ENCODE results near the gene CAMK2N2. TPM values are rescaled to one million over a fixed set of nuclear protein-coding genes. Genes with fewer than 3 reads are reported as not detected.
"Not testable (repeated sequence)": the region's sequence is repeated elsewhere in the genome, so short reads cannot be mapped to it uniquely, and the experiment has no call there.

The CAMK2N2 gene
- total RNA-seq, 2 experiments from 2014 or later: 0.36 to 0.69 TPM

DNA sequence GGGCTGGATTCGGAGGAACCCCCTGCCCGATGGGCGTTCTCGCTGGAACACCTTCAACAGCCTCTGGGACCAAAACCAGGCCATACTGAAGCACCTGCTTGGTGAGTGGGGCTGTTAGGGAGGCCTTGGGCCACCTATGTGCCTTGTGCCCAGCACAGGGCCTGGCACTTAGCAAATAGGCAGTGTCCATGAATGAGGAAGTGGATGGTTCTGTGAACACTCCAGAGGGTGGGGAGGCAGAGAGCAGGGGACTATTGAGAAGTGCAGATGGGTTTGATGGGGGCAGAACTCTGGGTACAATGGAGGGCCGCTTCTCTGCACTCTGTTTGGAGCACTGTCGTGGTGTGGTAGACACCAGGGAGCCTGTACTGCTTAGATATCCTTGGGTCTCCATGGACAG, 16.0 kb upstream of the CAMK2N2 start:
- ChIA-PET POLR2A (no interaction called here), CTCF (no interaction called here)

DNA sequence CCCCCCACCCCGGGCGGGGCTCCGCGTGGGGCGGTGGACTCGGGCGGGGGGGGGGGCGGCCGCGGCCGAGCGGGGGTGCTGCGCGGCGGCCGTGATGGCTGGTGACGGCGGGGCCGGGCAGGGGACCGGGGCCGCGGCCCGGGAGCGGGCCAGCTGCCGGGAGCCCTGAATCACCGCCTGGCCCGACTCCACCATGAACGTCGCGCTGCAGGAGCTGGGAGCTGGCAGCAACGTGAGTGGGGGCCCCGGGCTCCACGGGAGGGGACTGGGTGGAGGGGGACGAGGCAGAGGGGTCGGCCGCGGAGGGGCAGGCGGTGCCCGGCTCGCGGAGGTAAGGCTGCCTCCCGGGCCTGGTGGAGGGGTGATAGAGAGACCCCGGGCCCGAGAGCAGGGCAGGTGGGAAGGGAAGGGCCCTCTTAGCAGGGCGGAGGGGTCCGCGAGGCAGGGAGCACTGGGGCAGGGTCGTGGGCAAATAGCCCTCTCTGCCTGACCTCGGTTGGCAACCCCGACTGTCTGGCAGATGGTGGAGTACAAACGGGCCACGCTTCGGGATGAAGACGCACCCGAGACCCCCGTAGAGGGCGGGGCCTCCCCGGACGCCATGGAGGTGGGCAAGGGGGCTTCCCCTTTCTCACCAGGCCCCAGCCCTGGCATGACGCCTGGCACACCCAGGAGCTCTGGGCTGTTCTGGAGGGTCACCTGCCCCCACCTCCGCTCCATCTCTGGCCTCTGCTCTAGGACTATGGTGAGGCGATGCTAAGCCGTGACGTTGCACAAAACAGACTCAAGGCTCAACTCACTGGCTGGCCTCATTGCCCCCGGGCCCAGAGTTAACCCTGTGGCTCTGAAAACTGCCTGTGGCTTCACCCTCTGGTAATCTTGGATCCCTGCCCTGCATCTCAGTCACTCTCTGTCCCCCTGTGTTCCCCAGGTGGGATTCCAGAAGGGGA, 14.9 kb upstream of the CAMK2N2 start, which contains the start of gene ECE2:
Gene ECE2 (plus strand): TSS at position 62 of the 950 bp plus-strand sequence. CDS start 132 bp downstream, at position 194.
- POLR2A ChIA-PET: no interaction called here
- CTCF ChIA-PET: no interaction called here

DNA sequence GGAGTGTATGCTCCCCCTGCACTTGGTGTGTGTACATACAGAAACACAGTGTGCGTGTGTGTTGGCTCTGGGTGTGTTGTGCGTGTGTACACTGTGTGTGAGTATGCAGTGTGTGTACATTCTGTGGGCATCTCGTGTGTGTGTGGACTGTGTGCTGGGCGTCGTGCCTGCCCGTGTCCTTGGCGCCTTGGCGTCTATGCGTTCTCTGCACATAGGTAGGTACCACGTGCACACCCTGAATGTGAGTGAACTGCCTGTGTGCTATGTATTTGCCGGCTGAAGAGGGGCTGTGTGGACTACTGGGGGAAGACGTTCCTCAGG, 14.0 kb upstream of the CAMK2N2 start:
- ChIA-PET POLR2A (no interaction called here), CTCF (no interaction called here)

DNA sequence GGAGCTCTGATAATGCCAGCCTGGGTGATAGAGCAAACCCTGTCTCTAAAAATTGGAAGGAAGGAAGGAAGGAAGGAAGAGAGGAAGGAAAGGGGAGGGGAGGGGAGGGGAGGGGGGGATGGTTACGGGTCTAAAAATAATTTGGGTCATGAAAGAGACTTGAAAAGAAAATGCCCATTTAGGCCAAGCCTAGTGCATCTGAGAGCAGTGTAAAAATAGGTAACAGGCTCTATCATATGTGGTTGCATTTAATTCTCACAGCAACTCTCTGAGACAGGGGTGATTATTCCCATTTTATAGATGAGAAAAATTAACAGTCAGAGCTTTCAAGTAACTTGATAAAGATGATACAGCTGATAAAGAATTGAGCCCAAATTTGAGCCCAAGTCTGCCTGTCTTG, 10.9 kb upstream of the CAMK2N2 start:
- CTCF ChIA-PET: no interaction called here
- POLR2A ChIA-PET: no interaction called here

DNA sequence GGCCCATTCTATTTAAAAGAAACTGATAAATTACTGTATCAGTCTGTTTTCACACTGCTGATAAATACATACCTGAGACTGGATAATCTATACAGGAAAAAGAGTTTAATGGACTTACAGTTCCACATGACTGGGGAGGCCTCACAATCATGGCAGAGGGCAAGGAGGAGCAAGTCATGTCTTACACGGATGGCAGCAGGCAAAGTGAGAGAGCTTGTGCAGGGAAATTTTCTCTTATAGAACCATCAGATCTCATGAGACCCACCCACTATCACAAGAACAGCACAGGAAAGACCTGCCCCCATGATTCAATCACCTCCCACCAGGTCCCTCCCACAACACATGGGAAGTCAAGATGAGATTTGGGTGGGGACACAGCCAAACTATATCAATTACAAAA, 5.9 kb upstream of the CAMK2N2 start:
- POLR2A ChIA-PET: not testable (repeated sequence)
- CTCF ChIA-PET: interaction anchor here (1.0 kb wide), 1 partner anchor 20 kb away, joined by 3 read pairs; no protein-coding TSS in a partner anchor

DNA sequence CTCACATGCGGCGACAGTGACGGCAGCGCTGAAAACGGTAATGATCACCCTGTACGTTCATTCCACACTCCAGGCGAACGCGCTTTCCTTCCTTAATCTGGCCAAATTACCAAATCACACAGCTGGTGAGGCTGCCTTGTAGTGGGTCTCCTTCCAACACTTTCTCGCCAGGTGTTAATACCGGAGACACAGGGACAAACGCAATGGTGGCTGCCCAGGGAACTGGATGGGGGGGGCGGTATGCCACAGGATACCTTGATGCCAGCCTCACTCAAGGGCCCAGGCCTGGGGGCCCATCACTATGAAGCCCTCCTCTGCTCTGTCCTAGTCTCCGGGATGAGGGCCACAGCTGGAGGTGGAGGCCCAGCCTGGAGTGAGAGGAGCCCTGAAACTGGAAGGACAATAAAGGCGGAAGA, 1.4 kb upstream of the CAMK2N2 start:
- ChIA-PET POLR2A (interaction anchor here (0.6 kb wide), 1 partner anchor 710 kb away, joined by 7 read pairs; no protein-coding TSS in a partner anchor), CTCF (interaction anchor here (0.6 to 1.2 kb wide), 4 partner anchors 13 to 765 kb away, joined by 3 to 8 read pairs (median 4); partner anchors contain the start of gene EEF1AKMT4)

DNA sequence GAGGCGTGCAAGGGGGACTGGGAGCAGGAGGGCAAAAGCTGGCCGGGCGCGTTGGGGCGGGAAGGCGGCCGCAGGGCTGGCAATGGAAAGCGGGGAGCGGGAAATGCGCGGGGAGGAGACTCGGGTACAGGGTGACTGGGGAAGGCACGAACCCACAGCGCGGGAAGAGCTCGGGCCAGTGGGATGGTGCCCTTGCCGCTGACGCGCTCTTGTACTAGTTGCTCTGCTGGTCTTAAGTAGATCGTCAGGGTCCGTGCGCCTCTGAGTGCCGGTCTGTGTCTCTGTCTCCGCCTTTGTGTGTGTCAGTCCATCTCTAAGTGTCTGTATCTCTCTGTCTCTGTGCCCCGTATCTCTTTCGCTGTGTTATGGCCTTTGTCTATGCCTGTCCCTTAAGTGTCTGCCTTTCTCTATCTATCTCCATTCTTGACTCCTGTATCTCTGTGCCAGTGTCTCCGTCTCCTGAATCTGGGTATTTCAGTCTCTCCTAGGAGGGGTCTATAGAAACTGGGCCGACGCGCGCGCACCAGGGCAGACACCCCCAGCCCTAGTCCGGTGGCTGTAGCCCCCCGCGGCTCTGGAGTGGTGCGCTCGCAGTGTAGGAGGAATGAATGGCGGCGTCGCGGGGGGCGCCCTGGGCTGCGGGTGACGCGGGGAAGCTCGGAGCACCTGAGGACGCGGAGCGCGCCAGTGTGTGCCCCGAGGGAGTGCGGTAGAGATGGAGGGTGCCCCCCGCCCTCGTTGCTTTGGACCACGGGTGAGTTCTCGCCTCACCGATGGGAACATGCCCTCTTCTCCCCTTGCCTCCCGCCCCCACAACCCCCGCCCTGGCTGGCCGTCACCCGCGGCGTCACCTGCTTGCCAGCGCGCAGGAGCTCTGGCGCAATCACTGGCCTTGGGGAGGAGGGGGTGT, 756 bp upstream of the CAMK2N2 start:
- POLR2A ChIA-PET: interaction anchor here (0.8 to 1.0 kb wide), 2 partner anchors 12 to 377 kb away, joined by 3 read pairs; partner anchors contain the start of genes EEF1AKMT4 and PARL
- CTCF ChIA-PET: interaction anchor here (0.6 to 1.2 kb wide), 3 partner anchors 12 to 765 kb away, joined by 3 to 8 read pairs (median 4); partner anchors contain the start of gene EEF1AKMT4

DNA sequence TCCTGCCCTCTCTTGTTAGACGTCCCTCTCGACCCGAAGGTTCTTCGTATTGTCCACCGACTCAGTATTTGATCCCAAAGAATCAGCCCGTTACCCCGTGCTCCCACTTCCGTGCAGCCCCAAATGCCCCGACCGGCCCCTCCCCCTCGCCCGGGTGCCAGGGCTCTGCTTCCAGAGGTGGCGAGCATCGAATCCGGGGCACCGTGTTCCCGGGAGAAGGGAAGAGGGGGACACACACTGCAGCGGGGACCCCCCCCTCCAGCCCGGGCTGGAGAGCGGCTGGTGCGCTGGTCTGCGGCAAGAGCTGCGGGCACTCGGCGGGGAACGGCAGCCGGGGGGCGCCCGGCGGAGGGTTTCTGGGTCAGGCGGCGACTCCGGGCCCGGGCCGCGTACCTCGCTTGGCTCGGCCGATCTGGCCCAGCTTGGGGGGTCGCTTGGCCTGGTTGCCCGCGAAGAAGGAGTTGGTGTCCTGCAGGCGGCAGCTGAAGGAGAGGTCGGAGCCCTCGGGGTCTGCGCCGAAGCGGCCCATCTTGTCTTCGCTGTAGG, 556 bp downstream of the CAMK2N2 start:
- POLR2A ChIA-PET: interaction anchor here (0.6 to 1.7 kb wide), 3 partner anchors 21 to 376 kb away, joined by 3 to 5 read pairs (median 3); partner anchors contain the start of gene PARL
- CTCF ChIA-PET: interaction anchor here (1.5 kb wide), 1 partner anchor 11 kb away, joined by 6 read pairs; the partner anchor contains the start of gene EEF1AKMT4

DNA sequence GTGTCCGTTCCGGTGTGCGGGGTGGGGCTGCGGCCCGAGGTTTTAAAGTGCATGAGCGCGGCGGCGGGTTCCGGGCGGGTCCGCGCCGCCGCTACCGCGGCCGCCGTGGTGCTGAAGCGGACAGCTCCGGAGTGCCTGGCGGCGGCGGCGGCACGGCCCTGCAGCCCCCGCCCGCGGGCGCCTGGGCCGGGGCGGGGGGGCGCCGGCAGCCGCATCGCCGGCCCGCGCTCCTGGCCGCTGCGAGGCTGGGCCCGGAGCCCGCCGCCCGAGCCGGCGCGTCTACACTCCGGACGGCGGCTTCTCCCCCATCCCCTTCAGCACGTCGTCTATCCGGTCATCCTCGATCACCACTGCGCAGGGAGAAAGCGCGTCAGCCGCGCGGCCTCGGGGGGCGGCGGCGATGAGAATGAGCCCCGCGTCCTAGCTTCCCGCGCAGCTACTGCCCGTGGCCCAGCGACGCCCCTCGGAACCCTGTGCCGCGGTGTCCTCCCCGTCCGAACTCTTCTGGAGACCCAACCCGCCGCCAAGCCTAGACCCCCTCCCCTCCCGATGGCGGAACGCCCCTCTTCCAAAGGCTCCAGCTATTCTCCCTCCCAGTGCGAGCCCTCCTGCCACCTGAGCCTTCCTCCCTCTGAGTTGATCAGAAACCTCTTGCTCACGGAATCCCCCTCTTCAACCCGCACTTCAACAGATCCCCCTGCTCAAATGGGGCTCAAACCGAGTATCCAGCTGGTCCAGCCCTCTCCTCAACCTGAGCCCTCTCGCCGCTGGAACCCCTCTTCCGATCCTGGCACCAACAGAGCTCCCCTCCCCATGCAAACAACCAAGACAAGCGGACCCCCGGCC, 1.3 kb downstream of the CAMK2N2 start:
- ChIA-PET CTCF (interaction anchor here (1.5 kb wide), 1 partner anchor 10 kb away, joined by 6 read pairs; the partner anchor contains the start of gene EEF1AKMT4), POLR2A (interaction anchor here (1.7 kb wide), 1 partner anchor 20 kb away, joined by 5 read pairs; no protein-coding TSS in a partner anchor)

DNA sequence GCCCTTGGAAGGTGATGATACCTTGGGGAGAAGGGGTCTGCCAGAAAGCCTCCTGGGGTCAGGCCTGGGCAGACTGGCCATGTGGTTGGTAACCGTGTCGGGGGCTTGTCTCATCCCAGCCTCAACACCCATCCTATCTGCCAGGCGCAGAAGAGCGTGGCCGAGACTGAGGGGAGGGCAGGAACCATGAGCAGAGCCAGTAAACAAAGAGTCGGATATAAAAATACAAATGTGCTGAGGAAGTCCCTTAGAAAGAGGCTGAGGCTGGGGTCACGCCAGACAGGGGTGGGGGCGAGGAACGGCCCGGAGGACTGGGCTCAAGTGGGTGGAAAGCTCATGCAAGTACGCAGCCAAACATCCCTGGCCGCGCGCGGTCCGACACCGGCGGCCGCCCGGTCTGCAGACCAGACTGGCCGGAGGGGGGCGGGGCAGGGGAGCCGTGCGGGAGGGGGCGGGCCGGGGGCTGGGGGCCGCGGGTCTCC, 1.9 kb downstream of the CAMK2N2 start:
- ChIA-PET POLR2A (interaction anchor here (1.7 kb wide), 1 partner anchor 19 kb away, joined by 5 read pairs; no protein-coding TSS in a partner anchor), CTCF (interaction anchor here (1.5 kb wide), 1 partner anchor 10 kb away, joined by 6 read pairs; the partner anchor contains the start of gene EEF1AKMT4)

DNA sequence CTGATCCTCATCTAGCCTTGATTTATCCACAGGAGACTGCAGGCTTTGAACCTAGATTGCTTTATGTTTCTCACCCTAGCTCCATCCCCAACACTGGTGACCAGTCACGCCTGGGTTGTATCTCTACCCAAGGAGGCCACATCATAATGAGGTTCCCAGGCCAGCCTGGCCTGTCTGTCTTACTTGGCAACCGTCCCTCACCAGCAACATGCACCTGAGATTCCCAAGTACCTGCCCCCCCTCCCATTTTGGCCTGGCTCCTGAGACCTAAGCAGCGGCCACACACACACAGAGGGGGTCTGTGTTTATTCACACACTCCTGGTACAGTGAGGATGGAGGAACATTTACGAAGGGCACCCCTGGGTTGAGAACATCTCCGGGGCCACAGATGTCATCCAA, 2.4 kb downstream of the CAMK2N2 start:
- CTCF ChIA-PET: interaction anchor here (0.8 kb wide), 1 partner anchor 9 kb away, joined by 3 read pairs; no protein-coding TSS in a partner anchor

DNA sequence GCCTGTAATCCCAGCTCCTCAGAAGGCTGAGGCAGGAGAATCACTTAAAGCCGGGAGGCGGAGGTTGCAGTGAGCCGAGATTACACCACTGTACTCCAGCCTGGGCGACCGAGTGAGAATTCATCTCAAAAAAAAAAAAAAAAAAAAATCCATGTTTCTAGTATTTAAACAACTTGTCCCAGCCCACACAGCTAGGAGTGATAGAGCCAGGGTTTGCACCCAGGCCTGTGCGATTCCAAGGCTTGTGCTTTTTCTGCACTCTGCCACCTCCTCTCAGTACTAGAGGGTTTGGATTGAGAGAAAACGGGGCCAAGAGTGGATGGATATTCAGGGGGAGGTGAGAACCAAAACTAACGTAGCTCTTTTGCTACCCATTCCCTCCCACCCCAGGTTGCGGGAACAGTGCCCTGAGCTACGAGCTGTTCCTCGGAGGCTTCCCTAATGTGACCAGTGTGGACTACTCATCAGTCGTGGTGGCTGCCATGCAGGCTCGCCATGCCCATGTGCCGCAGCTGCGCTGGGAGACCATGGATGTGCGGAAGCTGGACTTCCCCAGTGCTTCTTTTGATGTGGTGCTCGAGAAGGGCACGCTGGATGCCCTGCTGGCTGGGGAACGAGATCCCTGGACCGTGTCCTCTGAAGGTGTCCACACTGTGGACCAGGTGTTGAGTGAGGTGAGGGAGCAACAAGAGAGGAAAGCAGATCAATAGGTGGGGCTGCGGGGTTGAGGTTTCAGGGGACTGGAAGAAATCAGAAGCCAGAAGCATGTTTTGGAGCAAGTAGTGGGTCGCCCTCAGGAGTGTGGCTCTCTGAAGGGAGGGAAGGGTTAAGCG, 4.1 kb downstream of the CAMK2N2 start:
- ChIA-PET POLR2A (no interaction called here), CTCF (interaction anchor here (1.3 kb wide), 1 partner anchor 18 kb away, joined by 3 read pairs; no protein-coding TSS in a partner anchor)

More for the DNA sequence above, 2.4 kb downstream of the CAMK2N2 start:
- POLR2A ChIA-PET: interaction anchor here (0.5 kb wide), 1 partner anchor 61 kb away, joined by 9 read pairs; no protein-coding TSS in a partner anchor

DNA sequence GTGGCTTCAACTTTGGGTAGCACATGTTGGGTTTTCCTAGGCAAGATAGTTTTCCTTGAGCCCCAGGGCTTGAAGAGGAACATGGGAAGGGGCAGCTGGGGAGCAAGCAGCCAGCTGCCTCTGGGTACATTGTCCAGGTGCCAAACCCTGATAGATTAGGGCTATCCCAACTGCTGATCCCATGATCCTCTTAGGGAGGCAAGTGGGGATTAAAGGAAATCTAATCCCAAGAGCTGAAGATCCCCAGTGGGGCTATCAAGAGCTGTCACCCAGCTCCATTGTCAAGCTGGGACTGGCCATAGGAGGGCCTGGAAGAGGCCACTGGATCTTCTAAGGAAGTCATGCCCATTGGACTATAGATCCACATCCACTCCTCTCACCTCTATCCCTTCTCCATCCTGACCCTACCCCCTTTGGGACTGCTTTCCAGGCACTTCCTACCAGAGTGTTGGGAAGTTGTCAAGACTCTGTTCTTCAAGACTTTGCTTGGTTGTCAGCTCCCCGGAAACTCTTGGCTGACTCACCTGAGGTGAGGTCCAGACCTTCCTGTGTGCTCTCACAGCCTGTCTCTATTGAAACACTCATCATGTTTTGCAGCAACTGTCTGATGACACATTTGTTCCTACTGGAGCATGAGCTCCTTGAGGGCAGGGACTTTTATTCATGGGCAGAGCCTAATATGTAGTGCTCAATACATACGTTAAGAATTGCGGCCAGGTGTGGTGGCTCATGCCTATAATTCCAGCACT, 5.9 kb downstream of the CAMK2N2 start:
- CTCF ChIA-PET: interaction anchor here (0.8 to 1.3 kb wide), 2 partner anchors 27 to 39 kb away, joined by 4 read pairs; no protein-coding TSS in a partner anchor
- POLR2A ChIA-PET: no interaction called here

DNA sequence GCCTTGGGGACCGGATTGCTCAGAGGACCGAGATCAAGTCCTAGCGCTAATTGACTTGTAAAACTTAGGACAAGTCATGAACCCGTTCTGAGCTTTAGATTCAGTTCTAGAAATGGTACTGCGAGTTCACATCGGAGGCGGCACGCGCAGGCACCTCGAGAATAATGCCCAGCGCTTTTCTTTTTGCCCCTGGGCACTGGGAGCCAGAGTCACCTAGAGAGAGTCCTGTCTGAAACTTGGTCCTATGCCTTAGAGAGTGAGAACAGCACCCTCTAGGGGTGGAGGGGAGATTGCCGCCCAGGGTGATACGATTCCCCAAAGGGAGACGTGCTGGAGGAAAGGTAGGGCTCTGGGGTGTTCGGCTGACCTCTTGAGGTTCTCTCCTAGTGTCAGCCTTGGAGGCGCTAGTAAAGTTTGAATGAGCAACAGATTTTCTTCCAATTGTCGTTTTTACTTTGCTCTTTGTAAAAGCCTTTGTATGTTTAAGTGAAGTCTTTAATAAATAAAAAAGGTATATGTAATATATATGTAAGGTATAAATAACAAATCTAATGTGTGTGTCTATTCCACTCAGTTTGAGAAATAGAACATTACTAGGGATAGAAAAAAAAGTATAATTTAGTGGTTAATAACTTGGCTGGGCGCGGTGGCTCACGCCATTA, 11.1 kb downstream of the CAMK2N2 start:
- POLR2A ChIA-PET: interaction anchor here (0.9 to 1.2 kb wide), 2 partner anchors 12 to 22 kb away, joined by 3 read pairs; no protein-coding TSS in a partner anchor

DNA sequence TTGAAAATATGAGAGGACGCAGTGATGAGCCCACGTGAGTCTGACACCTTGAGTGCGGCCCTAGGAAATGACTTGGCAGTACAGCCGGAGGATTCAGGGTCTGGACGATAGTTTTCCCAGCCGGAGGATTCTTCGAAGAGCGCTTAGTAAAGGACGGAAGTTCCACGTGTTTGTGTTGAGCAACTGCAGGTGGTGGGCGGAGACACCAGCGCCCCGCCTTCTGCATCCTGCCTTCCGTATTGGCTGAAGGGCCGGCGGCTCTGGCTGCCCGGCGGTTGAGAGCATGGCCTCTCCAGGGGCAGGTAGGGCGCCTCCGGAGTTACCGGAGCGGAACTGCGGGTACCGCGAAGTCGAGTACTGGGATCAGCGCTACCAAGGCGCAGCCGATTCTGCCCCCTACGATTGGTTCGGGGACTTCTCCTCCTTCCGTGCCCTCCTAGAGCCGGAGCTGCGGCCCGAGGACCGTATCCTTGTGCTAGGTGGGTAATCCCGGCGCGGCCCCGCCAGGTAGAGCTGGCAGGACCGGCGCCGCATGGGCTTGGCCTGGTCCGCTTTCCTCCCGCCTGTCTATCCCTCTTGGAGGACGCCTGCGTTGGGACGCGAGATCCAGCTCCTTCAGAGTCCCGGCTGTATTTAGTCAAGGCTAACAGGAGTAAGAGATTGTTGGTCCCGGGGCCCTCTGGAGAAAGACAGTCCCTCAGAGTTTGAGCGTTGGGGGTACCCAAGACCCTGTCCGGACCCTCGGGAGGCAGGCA, 11.8 kb downstream of the CAMK2N2 start, which contains the start of gene EEF1AKMT4:
Gene EEF1AKMT4 (plus strand): TSS at position 261 of the 755 bp plus-strand sequence. CDS start 23 bp downstream, at position 284.
- CTCF ChIA-PET: interaction anchor here (0.6 to 2.3 kb wide), 19 partner anchors 9 to 1059 kb away, joined by 3 to 29 read pairs (median 4); partner anchors contain the start of genes ABCC5, ABCF3 and EIF2B5
- POLR2A ChIA-PET: interaction anchor here (0.5 to 1.2 kb wide), 3 partner anchors 12 to 26 kb away, joined by 3 to 6 read pairs (median 3); no protein-coding TSS in a partner anchor

More for the DNA sequence above, 11.1 kb downstream of the CAMK2N2 start:
- CTCF ChIA-PET: interaction anchor here (0.6 to 2.3 kb wide), 18 partner anchors 8 to 1058 kb away, joined by 3 to 29 read pairs (median 4); partner anchors contain the start of genes ABCC5, ABCF3 and EIF2B5

Measured in activated CD8-positive, alpha-beta memory T cell treated with anti-CD3 and anti-CD28 coated beads for 36 hours (primary cell).